DOHH2 (cell line): ENCODE measurements around the gene UBE2S.
"Not testable (repeated sequence)": the region's sequence is repeated elsewhere in the genome, so short reads cannot be mapped to it uniquely, and the experiment has no call there.

ENCODE experiments used
- H3F3A ChIP-seq: fragments of 200-600 bp; sonication (generic), shearing (Covaris generic); 2 replicates; pipeline ENCODE4 v1.6.0; 2016; ENCODE audit warnings: antibody characterized with exemption, mild to moderate bottlenecking; ENCODE audit not compliant: control insufficient read depth, insufficient read depth
- H3K27ac ChIP-seq: fragments of 200-600 bp; sonication (generic); 2 replicates; pipeline ENCODE4 v1.5.1; 2014; ENCODE audit warnings: low read depth, mild to moderate bottlenecking, low read length, moderate library complexity
- H3K27me3 ChIP-seq: fragments of 200-600 bp; sonication (generic); 2 replicates; pipeline ENCODE4 v1.6.1; 2014; ENCODE audit warnings: mild to moderate bottlenecking, low read length, mixed read lengths; ENCODE audit not compliant: control insufficient read depth
- H3K36me3 ChIP-seq: fragments of 200-600 bp; sonication (generic); 2 replicates; pipeline ENCODE4 v1.6.1; 2014; ENCODE audit warnings: mild to moderate bottlenecking, low read length, moderate library complexity, mixed read lengths; ENCODE audit not compliant: control insufficient read depth
- H3K4me1 ChIP-seq: fragments of 200-600 bp; sonication (generic); 2 replicates; pipeline ENCODE4 v1.6.1; 2014; ENCODE audit warnings: mild to moderate bottlenecking, low read length, mixed read lengths; ENCODE audit not compliant: control insufficient read depth
- H3K4me2 ChIP-seq: fragments of 200-600 bp; sonication (generic); 2 replicates; pipeline ENCODE4 v1.6.0; 2014; ENCODE audit warnings: mild to moderate bottlenecking, low read length, moderate library complexity
- H3K4me3 ChIP-seq: fragments of 200-600 bp; sonication (generic); 2 replicates; pipeline ENCODE4 v1.5.1; 2014; ENCODE audit warnings: mild to moderate bottlenecking, low read length, mixed read lengths
- H3K79me2 ChIP-seq: fragments of 200-600 bp; sonication (generic); 2 replicates; pipeline ENCODE4 v1.6.1; 2014; ENCODE audit warnings: mild to moderate bottlenecking, low read length, mixed read lengths; ENCODE audit not compliant: control insufficient read depth
- H3K9me2 ChIP-seq: fragments of 200-600 bp; sonication (generic); replicated peaks from 2 replicates; pipeline ENCODE4 v1.6.1; 2014; ENCODE audit warnings: mild to moderate bottlenecking, low read length, mixed read lengths; ENCODE audit not compliant: control insufficient read depth
- H3K9me3 ChIP-seq: fragments of 200-600 bp; sonication (generic); 2 replicates; pipeline ENCODE4 v1.6.1; 2014; ENCODE audit warnings: antibody characterized with exemption, low read length, mixed read lengths; ENCODE audit not compliant: control insufficient read depth, insufficient read depth
- H4K20me1 ChIP-seq: fragments of 200-600 bp; sonication (generic); 2 replicates; pipeline ENCODE4 v1.6.0; 2014; ENCODE audit warnings: low read depth, mild to moderate bottlenecking, antibody characterized with exemption, low read length, moderate library complexity; ENCODE audit not compliant: control insufficient read depth, insufficient read depth
- EZH2phosphoT487 ChIP-seq: fragments of 200-600 bp; sonication (generic); IDR thresholded peaks from 2 replicates; pipeline ENCODE4 v1.6.1; 2017; ENCODE audit warnings: borderline replicate concordance, mild to moderate bottlenecking, antibody characterized with exemption, low read length, moderate library complexity, mixed read lengths
- TF ChIP-seq, protein P1 (sequence below): fragments of 200-600 bp; sonication (generic); IDR thresholded peaks from one replicate; pipeline ENCODE4 v1.5.1; 2014; ENCODE audit warnings: antibody characterized with exemption, mild to moderate bottlenecking, low read depth, low read length; ENCODE audit not compliant: poor library complexity, severe bottlenecking

The UBE2S gene

GRCh38 chr19:55402509-55402908 lies 5.1 kb downstream of the UBE2S start:
- TF ChIP-seq, protein P1, sequence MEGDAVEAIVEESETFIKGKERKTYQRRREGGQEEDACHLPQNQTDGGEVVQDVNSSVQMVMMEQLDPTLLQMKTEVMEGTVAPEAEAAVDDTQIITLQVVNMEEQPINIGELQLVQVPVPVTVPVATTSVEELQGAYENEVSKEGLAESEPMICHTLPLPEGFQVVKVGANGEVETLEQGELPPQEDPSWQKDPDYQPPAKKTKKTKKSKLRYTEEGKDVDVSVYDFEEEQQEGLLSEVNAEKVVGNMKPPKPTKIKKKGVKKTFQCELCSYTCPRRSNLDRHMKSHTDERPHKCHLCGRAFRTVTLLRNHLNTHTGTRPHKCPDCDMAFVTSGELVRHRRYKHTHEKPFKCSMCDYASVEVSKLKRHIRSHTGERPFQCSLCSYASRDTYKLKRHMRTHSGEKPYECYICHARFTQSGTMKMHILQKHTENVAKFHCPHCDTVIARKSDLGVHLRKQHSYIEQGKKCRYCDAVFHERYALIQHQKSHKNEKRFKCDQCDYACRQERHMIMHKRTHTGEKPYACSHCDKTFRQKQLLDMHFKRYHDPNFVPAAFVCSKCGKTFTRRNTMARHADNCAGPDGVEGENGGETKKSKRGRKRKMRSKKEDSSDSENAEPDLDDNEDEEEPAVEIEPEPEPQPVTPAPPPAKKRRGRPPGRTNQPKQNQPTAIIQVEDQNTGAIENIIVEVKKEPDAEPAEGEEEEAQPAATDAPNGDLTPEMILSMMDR = no peak
- TF ChIP-seq EZH2phosphoT487 = no peak
- Histone ChIP-seq H3K9me2 (no peaks in the 10 kb centered on the region), H3K4me1 (peaks cover 19% of the 10 kb centered on the region), H3K9me3 (no peaks in the 10 kb centered on the region), H3K27me3 (no peaks in the 10 kb centered on the region), H3F3A (peaks cover 66% of the 10 kb centered on the region), H3K79me2 (peaks cover 41% of the 10 kb centered on the region), H4K20me1 (peaks cover 33% of the 10 kb centered on the region), H3K36me3 (peaks cover 65% of the 10 kb centered on the region), H3K27ac (no peak overlapping the region), H3K4me2 (no peak overlapping the region), H3K4me3 (no peak overlapping the region)

- H3K4me3 ChIP-seq, H3K27ac ChIP-seq, H3K9me2 ChIP-seq, H3K4me2 ChIP-seq, H3K9me3 ChIP-seq, H3K27me3 ChIP-seq: not testable (repeated sequence)
- Histone ChIP-seq H3K79me2 (peaks cover 30% of the 10 kb centered on the region), H4K20me1 (peaks cover 27% of the 10 kb centered on the region), H3K4me1 (peaks cover 14% of the 10 kb centered on the region), H3K36me3 (peaks cover 54% of the 10 kb centered on the region), H3F3A (peaks cover 63% of the 10 kb centered on the region)
Observed at GRCh38 chr19:55401390-55401789, 6.2 kb downstream of the UBE2S start.

GRCh38 chr19:55400281-55401087 lies 7.1 kb downstream of the UBE2S start:
- Histone ChIP-seq H3K9me2 (no peaks in the 10 kb centered on the region), H3K4me3 (no peak overlapping the region), H3K4me1 (peaks cover 5% of the 10 kb centered on the region), H3K36me3 (peaks cover 45% of the 10 kb centered on the region), H3K27ac (no peak overlapping the region), H3K79me2 (peaks cover 21% of the 10 kb centered on the region), H3K27me3 (no peaks in the 10 kb centered on the region), H3K9me3 (no peaks in the 10 kb centered on the region), H3K4me2 (no peak overlapping the region), H3F3A (peaks cover 54% of the 10 kb centered on the region), H4K20me1 (peaks cover 18% of the 10 kb centered on the region)
- TF ChIP-seq, protein P1 = no peak
- TF ChIP-seq EZH2phosphoT487 = no peak

DNA sequence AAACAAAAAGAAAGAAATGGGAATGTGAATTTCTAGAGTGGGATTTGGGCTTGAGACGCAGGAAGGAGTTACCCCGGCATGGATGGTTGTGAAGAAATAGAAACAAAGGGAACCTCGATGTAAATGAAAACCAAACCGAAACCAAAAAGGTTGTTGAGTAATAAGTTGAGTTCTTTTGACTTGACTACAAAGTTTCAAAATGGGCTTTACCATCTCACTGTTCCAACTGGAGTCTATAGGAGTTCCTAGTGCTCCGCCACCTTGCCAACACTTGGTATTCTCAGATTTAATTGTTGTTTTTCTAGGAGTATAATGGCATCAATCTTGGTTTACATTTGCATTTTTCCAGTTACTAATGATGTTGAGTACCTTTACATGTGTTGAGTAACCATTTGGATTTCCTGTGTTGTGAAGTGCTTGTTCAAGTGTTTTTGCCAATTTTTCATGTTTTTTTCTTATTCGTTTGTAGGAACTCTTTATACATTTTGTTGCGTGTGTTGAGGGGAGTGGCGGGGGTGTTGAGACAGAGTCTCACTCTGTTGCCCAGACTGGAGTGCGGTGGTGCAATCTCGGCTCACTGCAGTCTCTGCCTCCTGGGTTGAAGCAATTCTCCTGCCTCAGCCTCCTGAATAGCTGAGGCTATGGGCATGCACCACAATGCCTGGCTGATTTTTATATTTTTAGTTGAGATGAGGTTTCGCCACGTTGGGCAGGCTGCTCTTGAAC lies 9.2 kb downstream of the UBE2S start:
- H3K27ac ChIP-seq = no peak overlapping the region
- TF ChIP-seq EZH2phosphoT487 = no peak
- TF ChIP-seq, protein P1 = no peak
- no peak overlapping the region for H3K4me2 ChIP-seq
- H3K27me3 ChIP-seq = no peaks in the 10 kb centered on the region
- peaks cover 49% of the 10 kb centered on the region for H3F3A ChIP-seq
- peaks cover 3% of the 10 kb centered on the region; the same call in 1 of the 2 replicates for H3K4me1 ChIP-seq
- H4K20me1 ChIP-seq = peaks cover 9% of the 10 kb centered on the region; the same call in 1 of the 2 replicates
- H3K36me3 ChIP-seq = peaks cover 27% of the 10 kb centered on the region
- H3K9me3 ChIP-seq = no peaks in the 10 kb centered on the region
- no peak overlapping the region for H3K4me3 ChIP-seq
- H3K9me2 ChIP-seq = no peaks in the 10 kb centered on the region
- peaks cover 7% of the 10 kb centered on the region for H3K79me2 ChIP-seq
